Stimulated activated CD4-positive, alpha-beta T cell treated with anti-CD3 and anti-CD28 coated beads, Interleukin-12 subunit alpha, Interleukin-12 subunit beta, amount 100 ng/mL, for 48 hours (primary cell): ENCODE measurements around the gene JAKMIP1.

Experiments
- DNase-seq, 3 donors: peaks; one replicate each; pipeline ENCODE4 v3.0.0-alpha.2; 2020; ENCODE audit warnings: low read depth in 2 of 3, low spot score in 1 of 3

Gene JAKMIP1

DNA sequence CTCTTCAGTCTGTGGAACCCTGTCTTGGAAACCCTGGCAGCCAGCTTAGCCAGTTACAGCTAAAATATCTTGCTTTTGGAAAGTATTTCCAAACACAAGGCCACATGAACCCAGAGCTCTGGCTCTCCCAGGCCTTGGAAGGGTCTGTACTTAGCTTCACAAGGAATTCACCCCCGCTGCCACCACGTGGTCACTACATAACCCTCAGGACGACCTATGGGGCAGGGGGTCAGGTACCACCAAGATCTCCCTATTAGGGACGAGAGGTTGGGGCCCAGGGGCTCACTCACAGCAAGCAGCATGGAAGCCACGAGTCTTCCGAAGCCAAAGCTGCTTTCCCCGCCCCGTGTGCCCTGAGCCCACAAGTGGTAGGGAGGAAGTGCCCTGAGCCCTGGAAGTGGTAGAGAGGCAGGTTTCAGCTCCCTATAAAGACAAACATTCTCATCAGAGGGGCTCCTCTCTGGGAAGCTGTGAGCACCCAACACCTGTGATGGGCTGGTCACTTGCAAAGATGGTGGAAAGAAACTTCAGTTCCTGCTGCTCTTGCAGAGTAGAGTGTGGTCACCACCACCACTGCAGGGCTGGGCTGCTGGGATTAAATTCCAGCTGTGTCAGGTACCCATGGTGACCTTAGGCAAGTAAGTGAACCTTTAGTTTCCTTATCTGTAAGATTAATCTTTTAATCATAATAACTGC, 4.7 kb upstream of the JAKMIP1 start:
- no peak for DNase-seq

DNA sequence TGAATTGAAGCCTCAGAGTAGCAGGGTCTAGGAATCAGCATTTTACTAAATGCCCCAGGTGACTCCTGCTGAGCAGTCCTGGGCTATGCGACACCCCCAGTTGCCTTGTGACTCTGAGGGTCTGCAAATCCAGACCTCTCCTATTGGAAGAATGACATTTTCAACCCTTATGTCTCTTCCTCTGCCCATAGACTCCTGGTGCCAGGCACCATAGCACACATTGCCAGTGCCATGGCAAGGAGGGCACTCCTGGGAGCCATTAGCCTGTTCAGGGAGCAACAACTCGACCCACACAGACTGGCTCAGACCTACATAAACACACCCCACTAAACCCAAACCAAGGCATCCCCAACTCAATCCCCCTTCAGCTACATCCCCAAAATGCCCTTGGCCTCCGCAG, 3.7 kb upstream of the JAKMIP1 start:
- no peak for DNase-seq

DNA sequence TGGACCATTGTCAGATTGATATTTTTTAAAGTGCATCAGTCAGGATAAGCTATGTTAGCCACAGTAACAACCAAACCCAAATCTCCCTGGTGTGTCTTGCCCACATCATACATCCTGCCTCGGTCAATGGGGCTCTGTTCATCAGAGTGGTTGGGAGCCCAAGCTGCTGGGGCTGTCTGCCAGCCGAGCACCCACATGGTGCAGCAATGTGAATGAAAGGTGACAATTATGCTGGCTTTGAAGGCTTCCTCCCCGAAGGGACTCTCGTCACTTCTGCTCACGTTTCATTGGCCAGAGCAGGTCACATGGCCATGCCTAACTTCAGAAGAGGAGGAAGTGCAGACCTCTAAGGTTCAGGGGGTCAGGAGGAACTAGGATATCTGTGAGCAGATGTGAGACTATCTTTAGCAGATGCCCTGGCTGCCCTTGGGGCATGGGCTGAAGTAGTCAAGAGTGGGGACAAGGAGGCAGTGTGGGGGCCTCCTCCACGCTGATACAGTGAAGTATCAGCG, 1.3 kb upstream of the JAKMIP1 start:
- no peak for DNase-seq

DNA sequence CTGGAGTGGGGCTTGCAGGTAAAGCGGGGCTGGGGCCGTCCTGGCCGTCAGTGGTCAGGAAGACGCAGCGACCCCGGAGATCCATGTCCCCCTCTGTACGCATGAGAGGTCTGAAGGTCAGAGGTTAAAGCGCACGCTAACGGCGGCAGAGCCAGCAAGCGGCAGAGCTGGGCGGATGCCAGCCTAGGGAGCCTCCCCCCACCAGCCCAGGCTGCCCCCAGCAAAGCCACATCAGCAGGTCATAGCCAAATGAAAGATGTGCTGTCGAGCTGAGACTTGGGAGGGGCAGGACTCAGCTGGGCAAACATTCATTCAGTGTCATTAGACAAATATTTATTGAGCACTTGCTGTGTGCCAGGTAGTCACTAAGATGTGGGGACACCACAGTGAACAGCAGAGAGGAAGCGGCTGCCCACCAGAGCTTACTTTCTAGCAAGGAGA, 593 bp upstream of the JAKMIP1 start:
- DNase-seq, result no peak

DNA sequence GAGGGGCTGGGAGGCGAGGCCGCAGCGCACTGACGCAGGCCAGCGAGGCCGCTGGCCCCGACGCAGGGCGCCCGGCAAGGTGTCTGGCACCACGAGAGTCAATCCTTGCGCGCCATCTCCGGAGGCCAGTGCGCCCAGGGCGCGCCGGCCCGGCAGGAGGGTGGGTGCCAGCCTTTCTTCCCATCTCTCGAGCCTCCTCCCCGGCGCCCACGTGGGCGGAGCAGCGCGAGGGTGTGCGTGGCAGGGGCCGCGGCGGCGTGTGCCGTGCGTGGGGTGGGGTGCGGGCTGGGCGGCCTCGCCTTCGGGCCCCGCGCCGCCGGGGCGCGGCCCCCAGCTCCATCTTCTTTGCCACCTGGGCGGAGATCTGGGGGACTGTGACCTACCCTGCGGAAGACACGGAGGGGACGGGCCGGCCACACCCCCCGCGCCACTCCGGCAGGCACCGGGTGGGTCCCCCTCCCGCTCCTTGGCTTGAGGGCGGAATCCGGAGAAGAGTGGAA, 877 bp downstream of the JAKMIP1 start:
- no peak for DNase-seq

DNA sequence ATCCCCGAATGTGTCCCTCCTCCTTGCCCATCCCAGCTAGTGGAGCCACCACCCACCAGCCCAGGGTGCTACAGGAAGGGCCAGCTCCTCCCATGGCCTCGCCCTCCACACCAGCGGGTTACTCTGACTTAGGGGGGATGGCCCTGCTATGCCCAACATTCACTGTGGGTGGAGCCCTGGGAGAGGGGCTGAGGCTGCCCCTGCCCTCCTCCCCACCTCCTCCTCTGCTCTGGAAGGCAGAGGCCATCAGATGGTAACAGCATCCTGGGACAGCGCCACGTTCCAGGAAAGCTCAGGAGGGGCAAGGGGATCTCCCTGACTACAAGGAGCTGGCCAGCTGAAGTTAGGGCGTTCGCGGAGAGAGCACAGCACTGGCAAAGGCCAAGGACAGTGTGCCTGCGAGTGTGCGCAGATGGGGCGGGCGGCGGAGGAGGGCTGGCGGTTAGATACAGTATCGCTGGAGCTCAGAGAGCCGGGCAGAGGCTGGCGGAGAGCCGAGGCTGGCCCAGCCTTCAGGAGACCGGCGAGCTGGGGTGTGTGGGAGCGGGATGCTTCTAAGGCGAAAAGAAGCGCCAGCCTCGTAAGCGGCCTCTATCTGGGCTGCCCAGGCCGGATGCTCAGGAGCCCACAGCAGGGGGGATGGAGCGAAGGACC, 1.5 kb downstream of the JAKMIP1 start:
- peak in 1 of 3 donors; percentile 14 for DNase-seq

DNA sequence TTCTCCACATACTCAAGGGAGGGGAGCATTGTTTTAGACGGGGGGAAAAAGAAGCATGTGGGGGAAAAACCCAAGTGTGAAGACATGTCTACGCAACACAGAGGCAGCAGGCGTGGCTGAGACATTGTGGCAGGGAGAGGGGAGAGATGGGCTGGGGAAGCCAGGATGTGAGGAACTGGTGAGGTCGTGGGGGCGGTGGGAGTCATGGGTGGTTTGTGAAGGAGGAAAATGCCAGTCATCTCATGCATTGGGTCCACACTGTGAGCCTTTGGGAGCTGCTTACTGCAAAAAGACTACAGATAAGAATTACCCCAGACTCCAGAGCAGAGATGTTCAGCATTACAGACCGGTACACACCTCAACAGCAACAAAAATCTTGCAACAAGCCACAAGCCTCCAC, 2.1 kb downstream of the JAKMIP1 start:
- peak; percentile 43 to 53 (median 46) for DNase-seq

DNA sequence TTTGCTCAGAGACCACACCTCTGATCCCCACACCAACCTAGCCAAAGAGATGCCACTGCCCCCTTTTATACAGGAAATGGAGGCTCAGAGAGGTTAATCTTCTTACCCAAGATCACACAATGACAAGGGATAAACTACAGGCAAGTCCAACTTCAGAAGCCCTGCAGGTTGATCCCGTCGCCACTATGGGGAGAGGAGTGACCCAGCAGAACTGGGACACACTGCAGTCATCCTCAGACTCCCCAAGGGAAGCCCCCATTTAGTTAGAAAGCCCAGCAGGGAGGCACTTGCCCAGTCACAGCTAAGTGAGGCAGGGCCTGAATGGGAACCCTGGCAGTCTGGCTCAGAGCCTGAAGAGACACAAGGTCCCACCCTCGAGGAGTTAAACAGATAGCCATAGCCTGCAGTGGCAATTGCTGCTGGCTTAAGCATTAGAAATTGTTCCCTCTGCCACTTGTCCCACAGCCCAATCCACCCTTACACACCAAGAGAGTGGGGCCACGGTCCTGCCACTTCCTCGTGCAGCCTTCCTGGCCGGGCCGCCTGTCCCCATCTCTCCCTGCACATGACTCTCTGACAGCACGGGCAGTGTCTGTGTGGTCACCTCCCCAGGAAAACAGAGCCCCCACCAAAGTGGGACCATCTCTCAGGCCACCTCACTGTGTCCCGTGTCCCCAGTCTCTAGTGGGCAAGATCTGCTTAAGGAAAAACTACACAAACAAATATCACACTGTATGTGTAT, 2.7 kb downstream of the JAKMIP1 start:
- DNase-seq, result no peak

DNA sequence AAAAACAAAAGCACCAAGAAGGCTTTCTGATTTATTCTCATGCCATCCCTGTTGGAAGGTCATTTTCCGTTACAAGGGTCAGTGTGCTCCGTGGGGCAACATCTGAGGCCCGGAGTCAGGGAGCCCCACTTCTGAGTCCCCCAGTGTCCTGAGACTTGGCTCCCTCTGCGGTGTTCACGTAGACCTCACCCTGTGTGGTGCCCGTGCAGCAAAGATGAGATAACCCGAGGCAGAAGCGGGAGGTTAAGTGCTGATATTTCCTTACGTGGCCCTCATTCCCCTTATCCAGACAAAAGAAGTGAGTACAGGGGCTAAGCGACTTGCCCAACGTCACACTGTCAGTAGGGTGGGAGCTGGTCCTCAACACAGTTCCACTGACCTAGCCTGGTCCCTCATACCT, 3.5 kb downstream of the JAKMIP1 start:
- DNase-seq, result no peak

DNA sequence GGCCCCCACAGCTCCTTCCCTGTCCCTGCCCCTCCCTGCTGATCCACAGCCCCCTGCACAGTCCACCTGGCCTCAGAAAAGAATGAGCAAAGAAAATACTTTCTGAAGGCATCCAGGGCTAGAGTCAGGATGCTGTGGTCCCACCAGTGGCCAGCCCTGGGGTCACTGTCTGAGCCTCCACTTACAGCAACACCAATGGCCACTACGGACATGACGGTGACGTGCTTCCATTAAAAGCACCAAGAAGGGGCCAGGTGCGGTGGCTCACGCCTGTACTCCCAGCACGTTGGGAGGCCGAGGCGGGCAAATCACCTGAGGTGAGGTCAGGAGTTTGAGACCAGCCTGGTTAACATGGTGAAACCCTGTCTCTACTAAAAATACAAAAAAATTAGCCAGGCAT, 4.0 kb downstream of the JAKMIP1 start:
- no peak for DNase-seq

DNA sequence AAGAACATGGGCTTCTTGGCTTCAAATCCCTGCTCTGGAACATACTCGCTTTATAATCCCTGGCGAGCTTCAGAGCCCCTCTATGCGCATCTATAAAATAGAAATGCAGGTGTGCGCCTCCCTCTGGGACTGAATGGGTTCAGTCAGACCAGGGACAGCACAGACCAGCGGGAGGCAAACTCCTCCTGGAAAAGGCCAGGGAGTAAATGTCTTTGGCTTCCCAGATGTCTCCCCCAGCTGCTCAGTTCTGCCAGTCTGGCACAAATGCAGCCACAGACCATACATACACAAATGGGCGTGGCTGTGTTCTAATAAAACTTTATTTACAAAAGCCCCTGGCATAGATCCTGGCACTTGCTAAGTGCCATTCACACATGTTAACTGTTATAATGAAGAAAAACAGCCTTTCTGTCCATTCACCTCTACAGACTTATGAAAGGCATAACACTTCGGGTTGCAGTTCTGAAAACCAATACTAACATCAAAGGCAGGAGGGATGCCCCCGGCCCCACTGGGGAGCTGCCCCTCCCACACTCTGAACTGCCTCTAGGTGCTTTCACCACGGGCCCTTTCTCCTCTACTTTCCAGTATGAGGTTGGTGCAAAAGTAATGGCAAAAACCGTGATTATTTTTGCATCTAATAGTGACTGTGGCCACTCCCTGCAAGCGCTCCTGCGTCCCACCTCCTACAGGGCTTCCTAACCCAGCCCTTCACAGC, 4.6 kb downstream of the JAKMIP1 start:
- DNase-seq, result no peak

DNA sequence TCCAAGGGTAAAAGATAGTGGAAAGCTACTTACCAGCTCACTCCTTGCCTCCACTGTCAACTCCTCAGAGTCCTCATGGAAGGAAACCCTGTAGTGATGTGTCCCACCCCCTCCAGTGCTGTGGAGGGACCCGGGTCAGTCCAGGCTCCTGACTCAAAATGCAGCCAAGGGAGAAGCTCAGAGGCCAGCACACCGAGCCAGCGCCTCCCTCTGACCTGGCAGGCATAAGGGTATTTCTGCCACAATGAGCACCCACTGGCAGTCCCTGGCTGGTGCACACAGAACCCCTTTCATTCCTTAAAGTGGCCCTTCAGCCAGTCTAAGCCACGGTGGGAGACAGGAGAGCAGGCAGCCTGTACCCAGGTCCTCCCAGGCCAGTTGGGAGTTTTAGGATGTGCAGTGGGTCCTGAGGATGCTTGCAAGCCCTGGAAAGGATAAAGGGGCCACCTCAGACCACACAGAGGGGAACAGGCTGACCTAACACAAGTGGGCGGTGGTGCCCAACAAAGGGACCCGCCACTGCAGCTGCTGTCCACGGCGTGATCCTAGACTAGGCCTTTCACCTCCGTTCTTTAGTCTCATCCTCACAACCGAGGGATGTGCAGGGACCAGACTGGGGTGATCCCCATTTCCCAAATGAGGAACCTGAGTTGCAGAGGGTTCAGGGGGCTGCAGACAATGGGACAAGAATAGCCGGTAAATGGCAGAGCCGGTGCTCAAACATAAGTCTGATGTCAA, 5.7 kb downstream of the JAKMIP1 start:
- no peak for DNase-seq

DNA sequence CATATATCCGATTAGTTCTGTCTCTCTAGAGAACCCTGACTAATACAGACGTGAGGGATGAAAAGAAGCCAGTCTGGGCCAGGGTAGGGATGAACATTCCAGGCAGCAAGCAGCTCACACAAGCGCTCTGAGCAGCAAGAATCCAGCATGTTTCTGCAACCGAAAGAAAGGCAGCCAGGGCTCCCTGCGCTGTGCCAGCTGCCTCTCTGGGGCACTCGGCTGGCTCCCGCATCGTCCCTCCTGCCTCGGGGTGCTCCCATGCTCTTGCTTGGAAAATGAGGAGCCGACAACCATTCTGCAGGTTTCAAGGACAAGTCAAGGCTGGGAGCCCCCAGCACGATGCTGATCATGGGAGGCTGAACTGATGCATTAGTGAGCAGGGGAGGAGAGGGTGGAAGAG, 7.0 kb downstream of the JAKMIP1 start:
- no peak for DNase-seq

DNA sequence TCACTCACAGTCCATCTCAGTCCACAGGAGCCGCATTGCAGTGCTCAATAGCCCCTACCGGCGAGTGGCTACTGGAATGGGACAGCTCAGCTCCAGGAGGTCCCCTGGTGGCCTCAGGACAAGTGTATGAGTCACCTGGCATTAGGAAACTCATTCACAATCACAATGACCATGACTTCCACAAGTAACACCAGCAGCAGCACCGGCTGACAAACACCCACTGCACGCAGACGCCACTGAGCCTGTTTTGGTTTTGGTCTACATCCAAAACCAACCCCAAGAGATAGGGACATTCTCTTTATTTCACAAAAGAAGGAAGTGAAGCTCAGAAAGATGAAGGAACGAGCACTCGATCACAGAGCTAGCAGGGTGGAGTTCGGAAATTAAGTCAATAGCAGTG, 8.1 kb downstream of the JAKMIP1 start:
- no peak for DNase-seq

DNA sequence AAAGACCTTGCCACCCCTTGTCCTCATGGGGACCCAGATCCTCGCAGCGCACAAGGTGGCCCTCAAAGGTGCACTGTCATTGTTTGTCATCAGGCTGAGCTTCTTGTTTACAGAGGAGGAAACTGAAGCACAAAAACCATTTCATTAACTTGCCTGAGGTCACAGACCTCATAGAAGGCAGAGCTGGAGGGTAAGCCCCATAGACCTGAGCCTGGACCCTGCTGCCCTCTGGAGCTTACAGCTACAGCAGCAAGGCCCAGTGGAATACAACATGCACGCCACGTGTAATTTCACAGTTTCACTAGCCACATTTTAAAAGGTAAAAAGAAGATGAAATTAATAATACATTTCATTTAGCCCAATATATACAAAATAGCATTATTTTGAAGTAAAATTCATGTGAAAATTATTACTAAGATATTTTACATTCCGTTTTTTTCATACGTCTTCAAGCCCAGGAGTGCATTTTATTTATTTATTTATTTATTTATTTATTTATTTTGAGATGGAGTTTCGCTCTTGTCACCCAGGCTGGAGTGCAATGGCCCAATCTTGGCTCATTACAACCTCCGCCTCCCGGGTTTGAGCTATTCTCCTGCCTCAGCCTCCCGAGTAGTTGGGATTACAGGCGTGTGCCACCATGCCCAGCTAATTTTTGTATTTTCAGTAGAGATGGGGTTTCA, 8.8 kb downstream of the JAKMIP1 start:
- no peak for DNase-seq

DNA sequence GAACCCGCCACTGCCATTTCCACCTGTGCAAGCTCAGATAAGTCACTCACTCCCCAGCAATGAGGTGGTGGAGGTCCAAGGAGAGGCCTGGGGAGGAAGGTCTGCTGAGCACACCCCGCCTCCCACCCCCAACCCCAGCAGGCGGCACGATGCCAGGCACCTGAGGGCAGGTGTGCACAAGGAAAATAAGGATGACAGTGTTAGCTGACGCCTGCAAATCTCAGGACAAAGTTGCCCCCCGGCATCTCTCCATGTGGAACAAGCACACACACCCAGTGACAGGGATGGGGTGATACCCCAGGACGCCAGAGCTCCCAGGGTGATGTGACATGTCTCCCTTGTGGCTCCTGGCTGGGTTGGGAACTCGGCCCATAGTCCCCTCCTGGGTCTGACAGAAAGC, 9.9 kb downstream of the JAKMIP1 start:
- no peak for DNase-seq

DNA sequence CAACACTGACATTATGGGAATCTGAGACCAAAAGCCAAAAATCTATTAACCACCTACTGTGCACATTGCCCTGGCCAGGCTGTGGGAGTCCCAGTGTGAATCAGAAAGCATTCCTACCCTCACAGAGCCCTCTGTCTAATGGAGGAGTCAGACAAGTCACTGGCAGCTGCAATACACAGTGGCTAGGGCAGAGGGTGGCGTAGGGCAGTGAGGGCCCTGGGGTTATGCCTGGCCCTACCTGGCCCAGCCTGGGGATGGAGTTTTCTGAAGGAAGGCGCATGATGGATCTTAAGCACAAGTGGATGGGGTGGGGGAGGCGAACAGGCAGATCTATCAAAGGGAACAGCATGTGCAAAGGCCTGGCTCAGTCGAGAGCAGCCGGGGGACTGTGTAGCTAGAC, 10.8 kb downstream of the JAKMIP1 start:
- no peak for DNase-seq

DNA sequence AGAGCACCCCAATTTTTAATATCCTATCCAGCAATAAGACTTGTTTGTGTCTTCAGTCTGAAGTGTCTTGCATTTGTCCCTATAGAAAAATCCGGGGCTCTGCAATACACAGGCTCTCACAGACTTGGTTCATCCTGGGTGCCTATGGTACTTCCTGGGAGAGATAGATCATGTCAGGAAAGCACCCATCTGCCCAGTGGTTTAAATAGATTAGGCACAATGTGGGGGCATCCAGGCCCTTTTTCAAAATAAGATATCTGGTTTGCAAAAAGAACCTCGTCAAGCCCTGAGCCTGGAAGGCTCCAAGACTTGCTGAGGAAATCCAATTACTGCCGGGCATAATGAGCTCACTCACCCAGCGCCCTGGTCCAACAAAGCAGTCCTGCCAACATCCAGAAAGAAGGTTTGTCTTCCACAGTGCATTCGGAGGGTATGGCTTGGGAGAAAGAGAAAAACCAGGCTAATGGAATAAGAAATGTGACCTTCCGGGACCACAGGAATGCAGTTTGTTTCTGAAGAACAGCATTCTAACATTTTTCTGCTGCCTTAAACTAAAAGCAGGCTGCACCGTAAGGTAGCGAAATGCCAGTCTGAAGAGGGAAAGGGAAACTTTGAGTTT, 11.6 kb downstream of the JAKMIP1 start:
- no peak for DNase-seq

DNA sequence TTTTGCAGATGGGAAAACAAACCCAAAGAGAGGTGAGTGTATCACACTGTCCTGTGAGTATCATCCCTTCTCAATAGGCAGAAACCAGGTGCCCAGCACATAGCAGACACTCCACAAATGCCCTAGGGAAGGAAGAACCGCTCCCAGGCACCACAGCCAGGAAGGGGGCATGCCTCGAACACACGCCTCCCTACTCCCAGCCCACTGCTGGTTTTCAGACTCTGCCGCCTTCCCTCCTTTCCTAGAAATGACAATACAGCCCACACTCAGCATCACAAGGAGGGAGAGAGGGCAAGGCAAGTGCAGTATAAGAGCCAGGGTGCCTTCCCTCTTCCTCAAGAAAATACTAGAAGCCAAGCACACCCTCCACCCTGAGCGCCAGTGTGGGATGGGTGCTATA, 16.2 kb downstream of the JAKMIP1 start:
- no peak for DNase-seq

DNA sequence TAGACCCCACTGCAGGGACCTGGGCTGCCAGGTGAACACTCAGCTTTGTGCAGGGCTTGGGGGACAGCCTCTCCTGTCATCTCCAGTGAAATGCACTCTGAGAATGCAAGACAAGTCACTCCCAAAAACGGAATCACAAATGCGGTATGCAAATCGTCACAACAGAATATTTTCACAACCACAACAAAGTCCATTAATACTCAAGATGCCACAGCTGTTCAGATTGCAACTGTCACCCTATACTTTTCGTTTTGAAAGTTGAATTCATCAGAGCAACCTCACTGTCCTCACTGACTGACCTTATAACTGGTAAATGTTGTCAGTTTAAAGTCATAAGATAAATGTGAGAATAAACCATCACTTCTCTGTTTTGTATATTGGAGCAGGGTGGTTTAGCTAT, 16.6 kb downstream of the JAKMIP1 start:
- DNase-seq, result no peak
